Urothelium cell line (cell line): ENCODE measurements around the gene SCGN.
A peak's percentile ranks its signal among the peaks of the same experiment; 100 is the strongest.

Experiments used
- DNase-seq: peaks from one replicate; pipeline ENCODE4 v3.0.0; 2011; ENCODE audit warnings: low spot score, mixed read lengths
- FAIRE-seq: peaks from 2 replicates; lab custom pipeline; 2011; peaks lifted over from hg19 to GRCh38; lab: Jason Lieb, UNC

Gene SCGN

GRCh38 chr6:25652007-25652515 is at the start of gene SCGN:
SCGN (plus strand) TSS chr6:25652215; CDS start chr6:25652404, 189 bp downstream.
- peak; percentile 40 for DNase-seq
- FAIRE-seq = no peak

- DNase-seq (no peak), FAIRE-seq (no peak)
Measured at GRCh38 chr6:25602674-25602982, 49.4 kb upstream of the SCGN start.

DNA sequence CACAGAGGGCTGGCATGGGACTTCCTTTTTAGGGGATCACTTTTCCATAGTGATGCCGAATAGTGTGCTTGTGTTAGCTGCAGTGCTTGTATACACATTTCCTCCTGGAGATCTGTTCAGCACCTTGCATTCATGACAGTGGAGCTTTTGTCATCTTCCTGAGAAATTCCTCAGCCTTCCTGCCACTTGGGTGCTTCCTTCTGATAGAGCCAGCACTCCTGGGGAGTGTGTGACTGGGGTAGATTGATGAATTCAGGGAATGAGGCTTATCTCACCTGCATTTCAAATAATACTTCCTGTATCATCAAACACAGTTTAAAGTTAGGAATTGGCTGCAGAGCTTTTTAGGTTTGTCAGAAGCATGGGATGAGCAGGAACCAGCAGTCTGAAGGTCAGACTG is 48.8 kb upstream of the SCGN start:
- DNase-seq = no peak
- FAIRE-seq = no peak

DNA sequence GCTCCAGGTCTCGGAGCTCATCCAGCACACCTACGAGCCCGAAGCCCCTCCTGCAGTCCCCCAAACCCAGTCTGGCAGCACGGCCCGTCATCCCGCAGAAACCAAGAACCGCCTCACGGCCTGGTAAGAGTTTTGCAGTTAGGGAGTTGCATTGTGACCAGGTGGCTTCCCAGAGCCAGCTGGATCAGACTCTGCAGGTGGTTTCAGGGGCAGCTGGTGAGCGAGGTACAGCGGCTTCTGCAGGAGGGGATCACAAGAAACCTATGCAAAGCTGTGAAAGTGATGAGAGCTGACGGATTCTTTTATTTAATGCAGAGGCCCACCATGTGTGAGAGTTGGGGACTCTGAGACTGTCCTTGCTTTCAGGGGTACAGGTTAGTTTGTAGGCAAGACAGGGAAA is 45.9 kb upstream of the SCGN start:
- FAIRE-seq (no peak), DNase-seq (no peak)

DNA sequence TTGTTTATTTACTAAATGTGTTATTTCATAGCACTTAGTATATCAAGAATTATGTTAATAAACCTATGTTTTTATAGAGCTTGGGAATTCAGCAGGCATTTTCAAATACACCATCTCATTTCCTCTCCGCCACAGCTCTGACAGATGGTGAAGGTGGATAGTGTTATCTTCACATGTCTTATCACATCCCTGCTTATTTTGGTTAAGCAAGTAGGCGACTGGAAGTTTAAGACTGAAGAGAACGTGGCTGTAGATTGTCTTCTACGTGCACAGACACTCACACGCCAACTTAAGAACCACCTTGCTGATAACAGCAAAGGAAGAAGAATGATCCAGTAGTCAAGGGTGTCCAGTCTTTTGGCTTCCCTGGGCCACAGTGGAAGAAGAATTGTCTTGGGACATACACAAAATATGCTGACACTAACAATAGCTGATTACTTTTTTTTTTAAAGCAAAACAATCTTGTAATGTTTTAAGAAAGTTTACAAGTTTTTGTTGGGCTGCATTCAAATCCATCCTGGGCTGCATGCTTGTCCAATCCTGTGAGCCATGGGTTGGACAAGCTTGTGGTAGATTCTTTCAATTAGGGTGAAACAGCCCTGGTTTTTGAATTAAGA is 43.3 kb upstream of the SCGN start:
- FAIRE-seq (no peak), DNase-seq (no peak)

- FAIRE-seq (no peak), DNase-seq (no peak)
Measured at GRCh38 chr6:25612666-25613065, 39.3 kb upstream of the SCGN start.

- DNase-seq (no peak), FAIRE-seq (no peak)
Measured at GRCh38 chr6:25613415-25613814, 38.6 kb upstream of the SCGN start.

GRCh38 chr6:25614052-25614451 is 38.0 kb upstream of the SCGN start:
- DNase-seq (no peak), FAIRE-seq (no peak)

GRCh38 chr6:25615471-25615870 is 36.5 kb upstream of the SCGN start:
- FAIRE-seq = no peak
- DNase-seq = no peak

DNA sequence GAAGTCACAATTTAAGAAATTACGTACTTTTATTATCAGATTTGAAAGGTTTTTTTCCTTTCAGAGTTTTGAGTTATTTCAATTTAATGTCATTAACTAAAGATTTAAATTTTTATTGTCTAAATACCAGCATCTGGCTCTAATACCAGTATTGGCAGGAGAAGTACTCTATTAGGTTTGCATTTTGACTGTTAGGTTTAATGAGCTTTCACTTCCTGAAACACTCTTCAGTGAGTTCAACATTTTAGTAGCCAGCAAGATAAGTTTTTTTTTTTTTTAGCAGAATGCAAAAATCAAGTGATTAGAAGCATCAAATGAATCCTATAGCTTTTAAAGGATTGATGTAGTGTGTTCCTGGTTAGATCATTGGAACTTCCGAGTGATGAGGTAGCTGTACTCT is 34.0 kb upstream of the SCGN start:
- FAIRE-seq (no peak), DNase-seq (no peak)

DNA sequence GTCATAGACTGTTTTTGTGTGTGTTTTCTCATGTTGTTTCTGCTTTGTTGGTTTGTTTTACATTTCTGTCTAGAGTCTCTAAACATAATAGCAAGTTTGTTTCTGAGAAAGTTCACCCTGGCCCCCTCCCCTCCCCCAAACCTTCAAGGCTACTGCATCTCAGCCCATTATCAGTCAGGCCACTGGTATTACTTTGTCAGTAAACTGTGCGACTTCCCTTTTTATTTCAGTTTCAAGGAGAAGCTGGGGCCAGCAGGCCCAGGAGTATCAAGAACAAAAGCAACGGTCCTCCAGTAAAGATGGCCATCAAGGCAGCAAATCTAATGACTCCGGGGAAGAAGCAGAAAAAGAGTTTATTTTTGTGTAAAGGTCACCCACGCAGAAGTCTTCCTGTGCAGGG is 32.8 kb upstream of the SCGN start:
- DNase-seq (no peak), FAIRE-seq (no peak)

GRCh38 chr6:25620391-25620790 is 31.6 kb upstream of the SCGN start:
- FAIRE-seq (no peak), DNase-seq (no peak)

GRCh38 chr6:25623065-25623464 is 28.9 kb upstream of the SCGN start:
- DNase-seq (no peak), FAIRE-seq (no peak)

DNA sequence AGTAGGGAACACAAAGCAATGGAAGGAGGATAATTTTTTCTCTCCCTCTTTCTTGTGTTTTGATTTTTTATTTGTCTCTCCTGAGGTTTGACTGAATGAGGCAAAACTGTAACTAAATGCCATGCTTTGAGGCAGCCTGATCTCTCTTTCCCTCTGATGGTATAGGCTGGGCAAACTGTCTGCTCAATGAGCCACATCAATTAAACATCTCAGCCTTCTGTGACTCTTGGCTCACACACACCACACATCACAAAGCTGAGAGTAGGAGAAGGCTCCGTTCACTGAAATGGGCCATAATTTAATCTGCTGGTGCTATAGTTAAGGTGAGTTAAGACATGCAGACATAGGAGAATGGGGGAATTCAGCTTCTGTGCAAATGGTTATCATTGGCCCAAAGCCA is 28.1 kb upstream of the SCGN start:
- no peak for FAIRE-seq
- no peak for DNase-seq

DNA sequence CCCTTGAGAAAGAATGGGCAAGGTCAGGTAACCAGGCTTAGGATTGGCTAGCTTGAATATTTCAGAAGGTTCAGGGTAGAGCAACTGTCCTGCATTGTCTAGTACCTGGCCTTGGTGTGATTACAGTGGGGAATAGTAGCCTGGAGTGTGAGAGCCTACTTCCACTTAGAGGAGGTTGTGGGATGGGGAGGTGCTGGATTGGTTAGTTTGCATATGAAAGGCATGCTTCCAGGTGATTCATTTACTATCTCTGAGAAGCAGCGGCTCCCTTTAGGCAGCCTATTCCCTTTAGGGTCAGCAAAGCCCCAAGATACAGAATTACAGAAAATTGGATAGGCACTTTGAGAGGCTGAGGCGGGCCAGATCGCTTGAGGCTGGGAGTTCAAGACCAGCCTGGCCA is 25.0 kb upstream of the SCGN start:
- DNase-seq (no peak), FAIRE-seq (no peak)

GRCh38 chr6:25628471-25629197 is 23.4 kb upstream of the SCGN start:
- FAIRE-seq (no peak), DNase-seq (no peak)

GRCh38 chr6:25629198-25629576 is 22.8 kb upstream of the SCGN start:
- FAIRE-seq (no peak), DNase-seq (no peak)

DNA sequence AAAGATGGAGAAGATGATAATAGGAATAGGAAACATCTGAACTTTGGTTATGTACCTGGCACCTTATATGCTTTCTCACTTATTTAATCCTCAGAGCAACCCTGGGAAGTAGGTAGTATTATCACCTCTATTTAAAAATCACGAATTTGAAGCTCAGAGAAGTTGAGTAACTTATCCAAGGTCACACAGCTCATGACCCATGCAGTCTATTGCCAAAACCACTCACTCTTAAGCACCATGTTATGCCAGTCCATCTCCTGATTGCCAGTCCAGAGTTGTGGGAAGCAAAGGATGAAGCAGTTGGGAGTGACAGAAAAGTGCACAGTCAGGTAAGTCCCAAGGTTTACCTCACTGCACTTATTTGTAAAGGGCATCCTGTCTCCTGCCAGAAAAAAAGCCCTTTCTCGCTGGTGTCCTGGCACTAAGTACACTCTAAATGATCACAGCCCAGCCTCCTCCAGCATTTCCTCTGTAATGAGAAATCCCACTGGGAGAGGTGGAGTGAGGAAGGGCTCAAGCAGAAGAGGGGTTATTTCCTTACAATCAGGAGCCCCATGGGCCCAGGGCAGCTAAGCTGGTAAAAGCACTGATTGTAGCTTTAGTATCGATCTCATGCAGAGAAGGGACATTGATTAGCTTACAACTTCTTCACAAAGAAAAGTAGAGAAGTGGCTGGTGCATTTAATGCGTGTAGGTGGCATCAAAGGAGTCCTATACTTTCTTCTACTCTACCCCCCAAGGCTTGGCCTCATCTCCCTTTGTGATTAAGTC is 21.3 kb upstream of the SCGN start:
- DNase-seq (no peak), FAIRE-seq (no peak)

DNA sequence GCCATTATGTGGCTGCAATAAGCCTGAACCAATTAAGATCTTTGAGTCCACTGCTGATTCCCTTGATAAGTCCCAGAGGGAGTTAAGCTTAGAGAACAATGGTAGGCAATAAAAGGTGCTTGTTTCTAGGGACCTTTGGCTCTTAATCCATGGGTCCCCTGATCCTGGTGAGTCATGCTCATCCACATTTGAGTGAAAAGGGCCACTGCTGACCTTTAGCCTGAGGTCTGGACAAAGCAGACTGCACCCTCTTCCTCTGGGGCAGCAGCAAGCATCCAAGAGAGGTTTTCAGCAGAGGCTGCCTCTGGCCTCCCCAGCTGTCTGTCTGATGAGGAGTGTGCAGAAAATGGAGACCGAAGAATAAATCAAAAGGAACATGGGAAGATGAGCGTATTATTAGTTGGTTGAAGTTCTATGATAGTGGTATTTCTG is 16.1 kb upstream of the SCGN start:
- FAIRE-seq (no peak), DNase-seq (no peak)

- DNase-seq = no peak
- no peak for FAIRE-seq
Measured at GRCh38 chr6:25637211-25637610, 14.8 kb upstream of the SCGN start.

- DNase-seq (no peak), FAIRE-seq (no peak)
Measured at GRCh38 chr6:25637960-25638434, 14.0 kb upstream of the SCGN start.

DNA sequence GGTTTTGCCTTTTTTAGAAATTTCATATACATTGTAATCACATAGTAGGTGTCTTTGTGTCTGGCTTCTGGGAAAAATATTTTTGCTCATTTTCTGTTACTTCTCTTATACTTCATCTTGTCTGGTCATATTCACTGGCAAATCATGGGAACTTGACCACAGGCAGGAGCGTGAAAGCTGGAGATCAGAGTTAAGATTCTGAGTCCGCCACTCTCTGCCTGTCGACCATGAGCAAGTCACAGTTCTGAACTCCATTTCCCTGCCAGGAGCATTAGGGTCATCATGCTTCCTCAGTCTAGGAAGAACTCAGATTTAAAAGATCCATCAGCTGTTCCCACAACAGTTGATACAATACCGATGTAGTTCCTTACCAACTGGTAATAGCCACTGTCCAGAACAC is 12.4 kb upstream of the SCGN start:
- DNase-seq (no peak), FAIRE-seq (no peak)
